H9 (cell line): ENCODE measurements around the gene PSMB8. TPM values are rescaled to one million over a fixed set of nuclear protein-coding genes. Genes with fewer than 3 reads are reported as not detected.

Experiments
- DNase-seq: peaks from one replicate; pipeline ENCODE4 v3.0.0-alpha.2; 2017
- H2AFZ ChIP-seq: one replicate; pipeline ENCODE4 v1.6.1; 2013; ENCODE audit warnings: mild to moderate bottlenecking, low read length, control low read depth, moderate library complexity
- H2AK5ac ChIP-seq: 2 replicates; pipeline ENCODE4 v1.6.1; 2013; ENCODE audit warnings: low read length, control low read depth, mixed read lengths; ENCODE audit not compliant: insufficient read length
- H2BK120ac ChIP-seq: one replicate; pipeline ENCODE4 v1.6.1; 2013; ENCODE audit warnings: low read depth, mild to moderate bottlenecking, low read length, control low read depth, inconsistent platforms; ENCODE audit not compliant: poor library complexity, severe bottlenecking
- H2BK12ac ChIP-seq: 2 replicates; pipeline ENCODE4 v1.6.1; 2013; ENCODE audit warnings: low read length, control low read depth, mixed read lengths, low read depth; ENCODE audit not compliant: insufficient read length
- H2BK15ac ChIP-seq: 2 replicates; pipeline ENCODE4 v1.6.1; 2013; ENCODE audit warnings: low read depth, low read length, control low read depth
- H2BK20ac ChIP-seq: one replicate; pipeline ENCODE4 v1.6.1; 2013; ENCODE audit warnings: low read depth, mild to moderate bottlenecking, low read length, control low read depth, inconsistent platforms; ENCODE audit not compliant: poor library complexity, severe bottlenecking
- H2BK5ac ChIP-seq: 2 replicates; pipeline ENCODE4 v1.6.1; 2013; ENCODE audit warnings: low read length, control low read depth, mixed read lengths; ENCODE audit not compliant: insufficient read length
- H3K14ac ChIP-seq: 2 replicates; pipeline ENCODE4 v1.6.1; 2013; ENCODE audit warnings: low read length, control low read depth; ENCODE audit not compliant: insufficient read depth
- H3K18ac ChIP-seq: 2 replicates; pipeline ENCODE4 v1.6.1; 2013; ENCODE audit warnings: low read depth, mild to moderate bottlenecking, mixed read lengths, low read length, control low read depth; ENCODE audit not compliant: insufficient read length
- H3K23ac ChIP-seq: 2 replicates; pipeline ENCODE4 v1.6.1; 2013; ENCODE audit warnings: low read length, control low read depth, mixed read lengths, low read depth; ENCODE audit not compliant: insufficient read length
- H3K23me2 ChIP-seq: 2 replicates; pipeline ENCODE4 v1.6.1; 2013; ENCODE audit warnings: low read depth, mild to moderate bottlenecking, mixed read lengths, low read length, control low read depth; ENCODE audit not compliant: insufficient read length, poor library complexity, severe bottlenecking
- H3K27ac ChIP-seq: 2 replicates; pipeline ENCODE4 v1.5.1; 2013; ENCODE audit warnings: low read length, control low read depth, mixed read lengths, low read depth; ENCODE audit not compliant: insufficient read length
- H3K27me3 ChIP-seq: 2 replicates; pipeline ENCODE4 v1.6.1; 2013; ENCODE audit warnings: low read length, control low read depth, inconsistent platforms; ENCODE audit not compliant: insufficient read depth
- H3K4ac ChIP-seq: 2 replicates; pipeline ENCODE4 v1.6.1; 2013; ENCODE audit warnings: low read depth, mild to moderate bottlenecking, control low read depth, inconsistent platforms, low read length, moderate library complexity
- H3K4me1 ChIP-seq: 2 replicates; pipeline ENCODE4 v1.6.1; 2013; ENCODE audit warnings: low read length, control low read depth, inconsistent platforms; ENCODE audit not compliant: insufficient read depth
- H3K4me2 ChIP-seq: 2 replicates; pipeline ENCODE4 v1.6.1; 2013; ENCODE audit warnings: low read length, control low read depth, mixed read lengths; ENCODE audit not compliant: insufficient read length, insufficient read depth
- H3K56ac ChIP-seq: 2 replicates; pipeline ENCODE4 v1.6.1; 2013; ENCODE audit warnings: low read depth, mild to moderate bottlenecking, mixed read lengths, low read length, control low read depth; ENCODE audit not compliant: insufficient read length
- H3K79me1 ChIP-seq: 2 replicates; pipeline ENCODE4 v1.6.1; 2013; ENCODE audit warnings: low read depth, mild to moderate bottlenecking, moderate library complexity, low read length, control low read depth, inconsistent platforms; ENCODE audit not compliant: insufficient read depth, poor library complexity, severe bottlenecking
- H3K79me2 ChIP-seq: 2 replicates; pipeline ENCODE4 v1.6.1; 2013; ENCODE audit warnings: low read length, control low read depth, inconsistent platforms; ENCODE audit not compliant: insufficient read depth
- H3K9ac ChIP-seq: 2 replicates; pipeline ENCODE4 v1.6.1; 2013; ENCODE audit warnings: low read length, control low read depth, mixed read lengths; ENCODE audit not compliant: insufficient read length; ENCODE audit errors: extremely low read depth
- H3K9me3 ChIP-seq: one replicate; pipeline ENCODE4 v1.6.1; 2013; ENCODE audit warnings: low read depth, low read length, inconsistent platforms; ENCODE audit not compliant: control insufficient read depth
- H3T11ph ChIP-seq: one replicate; pipeline ENCODE4 v1.6.1; 2013; ENCODE audit warnings: mild to moderate bottlenecking, low read length, control low read depth, inconsistent platforms
- H4K20me1 ChIP-seq: one replicate; pipeline ENCODE4 v1.6.1; 2013; ENCODE audit not compliant: control insufficient read depth, insufficient read length, insufficient read depth
- H4K5ac ChIP-seq: 2 replicates; pipeline ENCODE4 v1.6.1; 2013; ENCODE audit warnings: low read depth, mild to moderate bottlenecking, mixed read lengths, low read length, control low read depth; ENCODE audit not compliant: insufficient read length
- H4K8ac ChIP-seq: replicated peaks from 2 replicates; pipeline ENCODE4 v1.6.1; 2013; ENCODE audit warnings: low read length, control low read depth, mixed read lengths, low read depth; ENCODE audit not compliant: insufficient read length
- H4K91ac ChIP-seq: 2 replicates; pipeline ENCODE4 v1.6.1; 2013; ENCODE audit warnings: low read depth, mild to moderate bottlenecking, moderate library complexity, mixed read lengths, low read length, control low read depth; ENCODE audit not compliant: insufficient read length
- H3K27ac Mint-ChIP-seq, 3 experiments: 2 replicates in 2 of 3; 3 replicates in 1 of 3; pipeline ENCODE4 v1.8.0; 2020 to 2021; ENCODE audit warnings: mixed read lengths in 3 of 3, mild to moderate bottlenecking in 1 of 3, moderate library complexity in 1 of 3
- H3K27me3 Mint-ChIP-seq: 2 replicates; pipeline ENCODE4 v1.8.0; 2021; ENCODE audit warnings: low read depth, mild to moderate bottlenecking, moderate library complexity, mixed read lengths
- H3K36me3 Mint-ChIP-seq, 3 experiments: 2 replicates in 2 of 3; 3 replicates in 1 of 3; pipeline ENCODE4 v1.8.0; 2020 to 2021; ENCODE audit warnings: low read depth in 3 of 3, mixed read lengths in 3 of 3; ENCODE audit not compliant: insufficient read depth in 1 of 3
- H3K4me1 Mint-ChIP-seq, 2 experiments: 2 replicates each; pipeline ENCODE4 v1.8.0; 2020; ENCODE audit warnings: mixed read lengths in 2 of 2
- H3K4me3 Mint-ChIP-seq, 2 experiments: 2 replicates in 1 of 2; 3 replicates in 1 of 2; pipeline ENCODE4 v1.8.0; 2020 to 2021; ENCODE audit warnings: mild to moderate bottlenecking in 2 of 2, mixed read lengths in 2 of 2, moderate library complexity in 1 of 2
- H3K9me3 Mint-ChIP-seq, 2 experiments: 2 replicates in 1 of 2; 3 replicates in 1 of 2; pipeline ENCODE4 v1.8.0; 2020; ENCODE audit warnings: mild to moderate bottlenecking in 2 of 2, mixed read lengths in 2 of 2, moderate library complexity in 1 of 2
- CTCF ChIP-seq: fragments of 200-600 bp; sonication (generic); conservative IDR thresholded peaks from 3 replicates; pipeline ENCODE4 v1.8.0; 2021; ENCODE audit warnings: antibody characterized with exemption, mild to moderate bottlenecking
- WGBS: extraction: QIAGEN DNeasy Blood & Tissue Kit; methylation state at CpG from one replicate; pipeline ENCODE4 v1.1.7; 2013; ENCODE audit warnings: missing lambda C conversion rate, low lambda C conversion rate, mixed read lengths; ENCODE audit not compliant: insufficient read length; ENCODE audit errors: extremely low coverage; 5-methylcytosine and 5-hydroxymethylcytosine counted together
- total RNA-seq: library from RNA; stranded (reverse); gene quantifications from 2 replicates; pipeline ENCODE4 v1.2.1, GENCODE V29; 2021

The PSMB8 gene
- total RNA-seq, 1 experiment from 2014 or later: 19.1 TPM

DNA sequence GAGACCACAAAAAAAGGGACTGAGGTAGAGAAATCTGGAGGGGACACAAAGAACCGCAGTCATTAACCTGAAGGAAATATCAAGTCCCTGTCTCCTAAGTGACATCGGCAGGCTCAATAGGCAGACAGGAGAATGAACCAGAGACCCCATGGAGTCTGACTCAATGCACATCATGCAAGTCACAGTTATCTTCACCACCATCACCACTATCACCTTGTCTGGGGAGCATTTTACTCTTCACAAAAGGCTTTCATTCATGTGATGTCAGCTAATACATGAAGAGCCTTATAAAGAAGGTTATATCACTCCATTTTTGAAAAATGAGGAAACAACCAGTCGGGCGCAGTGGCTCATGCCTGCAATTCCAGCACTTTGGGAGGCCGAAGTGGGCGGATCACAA lies 5.3 kb upstream of the PSMB8 start:
- Histone ChIP-seq H3K27ac (no peak overlapping the region), H4K91ac (no peak overlapping the region), H3K56ac (no peak overlapping the region), H3K4me2 (no peak overlapping the region), H3K79me2 (no peaks in the 10 kb centered on the region), H2BK15ac (no peak overlapping the region), H3K23me2 (peaks cover 19% of the 10 kb centered on the region), H3K9me3 (no peaks in the 10 kb centered on the region), H4K20me1 (no peaks in the 10 kb centered on the region), H2AK5ac (no peak overlapping the region), H3K79me1 (no peaks in the 10 kb centered on the region), H4K5ac (no peak overlapping the region), H3K18ac (no peak overlapping the region), H2BK120ac (no peak overlapping the region), H2BK20ac (no peak overlapping the region), H3T11ph (no peak overlapping the region), H3K23ac (no peak overlapping the region), H3K14ac (no peak overlapping the region), H4K8ac (no peak overlapping the region), H3K4ac (no peak overlapping the region), H3K4me1 (peaks cover 2% of the 10 kb centered on the region; the same call in 1 of the 2 replicates), H3K27me3 (no peaks in the 10 kb centered on the region; the same call in 1 of the 2 replicates), H2BK12ac (no peak overlapping the region), H2BK5ac (no peak overlapping the region), H3K9ac (no peak overlapping the region), H2AFZ (no peak overlapping the region)
- Mint-ChIP-seq H3K36me3 (peaks cover 4 to 32% (median 5%) of the 10 kb centered on the region in 3 experiments; a peak in 5 of 7 replicates), H3K27me3 (peaks cover 33% of the 10 kb centered on the region), H3K27ac (no peak overlapping the region), H3K4me1 (peaks cover 13 to 16% of the 10 kb centered on the region in 2 experiments), H3K4me3 (no peak overlapping the region), H3K9me3 (no peaks in the 10 kb centered on the region)
- WGBS: no CpG with 5 or more reads among the region's 6 CpGs
- no peak for TF ChIP-seq CTCF
- no peak for DNase-seq
